Activated naive CD4-positive, alpha-beta T cell treated with anti-CD3 and anti-CD28 coated beads, Interleukin-2, amount 50 U/mL, for 16 hours (primary cell): ENCODE results near the gene SFT2D3.
A peak's percentile ranks its signal among the peaks of the same experiment; 100 is the strongest.

ENCODE experiments used
- DNase-seq: peaks from one replicate; pipeline ENCODE4 v3.0.0-alpha.2; 2020

Gene SFT2D3

GRCh38 chr2:127683056-127683455 is 18.2 kb upstream of the SFT2D3 start:
- no peak for DNase-seq

GRCh38 chr2:127683757-127684156 is 17.5 kb upstream of the SFT2D3 start:
- no peak for DNase-seq

GRCh38 chr2:127685410-127686080 is 15.8 kb upstream of the SFT2D3 start:
- DNase-seq = no peak

- DNase-seq = no peak
These were observed 12.9 kb upstream of the SFT2D3 start for GRCh38 chr2:127688405-127688804.

GRCh38 chr2:127690696-127691095 is 10.6 kb upstream of the SFT2D3 start:
- DNase-seq = no peak

GRCh38 chr2:127694986-127695385 is 6.3 kb upstream of the SFT2D3 start:
- DNase-seq = no peak

GRCh38 chr2:127695491-127696472 is 5.5 kb upstream of the SFT2D3 start:
- peak; percentile 47 for DNase-seq

GRCh38 chr2:127697482-127698180 is 3.7 kb upstream of the SFT2D3 start:
- DNase-seq = no peak

GRCh38 chr2:127698553-127699355 is 2.5 kb upstream of the SFT2D3 start:
- no peak for DNase-seq

- DNase-seq = no peak
These were observed 637 bp upstream of the SFT2D3 start for GRCh38 chr2:127700527-127701192.

- DNase-seq = peak; percentile 82
These were observed 526 bp downstream of the SFT2D3 start for GRCh38 chr2:127701651-127702394.

GRCh38 chr2:127702395-127703009 is 1.2 kb downstream of the SFT2D3 start:
- DNase-seq = no peak

- DNase-seq = no peak
These were observed 2.0 kb downstream of the SFT2D3 start for GRCh38 chr2:127703282-127703681.

- DNase-seq = no peak
These were observed 3.5 kb downstream of the SFT2D3 start for GRCh38 chr2:127704641-127705390.

- no peak for DNase-seq
These were observed 4.2 kb downstream of the SFT2D3 start for GRCh38 chr2:127705391-127706065.

- no peak for DNase-seq
These were observed 5.1 kb downstream of the SFT2D3 start for GRCh38 chr2:127706215-127706990.

- DNase-seq = no peak
These were observed 6.8 kb downstream of the SFT2D3 start for GRCh38 chr2:127707890-127708648.

- no peak for DNase-seq
These were observed 8.0 kb downstream of the SFT2D3 start for GRCh38 chr2:127709336-127709735.
